ENCODE data around the gene PI4KA.
A peak's percentile ranks its signal among the peaks of the same experiment; 100 is the strongest.
"Not testable (repeated sequence)": the region's sequence is repeated elsewhere in the genome, so short reads cannot be mapped to it uniquely, and the experiment has no call there.

The PI4KA gene

GRCh38 chr22:20740222-20740951 lies 118.2 kb downstream of the PI4KA start:
- no peak for DNase-seq (ENCODE audit: low read depth)
- TF ChIP-seq MYC (IDR thresholded peaks at IDR 0.05; ENCODE audit: low read depth, low read length), result no peak
- TF ChIP-seq, protein P1, sequence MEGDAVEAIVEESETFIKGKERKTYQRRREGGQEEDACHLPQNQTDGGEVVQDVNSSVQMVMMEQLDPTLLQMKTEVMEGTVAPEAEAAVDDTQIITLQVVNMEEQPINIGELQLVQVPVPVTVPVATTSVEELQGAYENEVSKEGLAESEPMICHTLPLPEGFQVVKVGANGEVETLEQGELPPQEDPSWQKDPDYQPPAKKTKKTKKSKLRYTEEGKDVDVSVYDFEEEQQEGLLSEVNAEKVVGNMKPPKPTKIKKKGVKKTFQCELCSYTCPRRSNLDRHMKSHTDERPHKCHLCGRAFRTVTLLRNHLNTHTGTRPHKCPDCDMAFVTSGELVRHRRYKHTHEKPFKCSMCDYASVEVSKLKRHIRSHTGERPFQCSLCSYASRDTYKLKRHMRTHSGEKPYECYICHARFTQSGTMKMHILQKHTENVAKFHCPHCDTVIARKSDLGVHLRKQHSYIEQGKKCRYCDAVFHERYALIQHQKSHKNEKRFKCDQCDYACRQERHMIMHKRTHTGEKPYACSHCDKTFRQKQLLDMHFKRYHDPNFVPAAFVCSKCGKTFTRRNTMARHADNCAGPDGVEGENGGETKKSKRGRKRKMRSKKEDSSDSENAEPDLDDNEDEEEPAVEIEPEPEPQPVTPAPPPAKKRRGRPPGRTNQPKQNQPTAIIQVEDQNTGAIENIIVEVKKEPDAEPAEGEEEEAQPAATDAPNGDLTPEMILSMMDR (IDR thresholded peaks at IDR 0.05; ENCODE audit: low read depth, low read length), result no peak
- TF ChIP-seq, protein P2, sequence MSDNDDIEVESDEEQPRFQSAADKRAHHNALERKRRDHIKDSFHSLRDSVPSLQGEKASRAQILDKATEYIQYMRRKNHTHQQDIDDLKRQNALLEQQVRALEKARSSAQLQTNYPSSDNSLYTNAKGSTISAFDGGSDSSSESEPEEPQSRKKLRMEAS (IDR thresholded peaks at IDR 0.05; ENCODE audit: low read depth, low read length), result no peak
- no peak overlapping the region for H3K4me3 ChIP-seq (ENCODE audit: low read depth, low read length)

DNA sequence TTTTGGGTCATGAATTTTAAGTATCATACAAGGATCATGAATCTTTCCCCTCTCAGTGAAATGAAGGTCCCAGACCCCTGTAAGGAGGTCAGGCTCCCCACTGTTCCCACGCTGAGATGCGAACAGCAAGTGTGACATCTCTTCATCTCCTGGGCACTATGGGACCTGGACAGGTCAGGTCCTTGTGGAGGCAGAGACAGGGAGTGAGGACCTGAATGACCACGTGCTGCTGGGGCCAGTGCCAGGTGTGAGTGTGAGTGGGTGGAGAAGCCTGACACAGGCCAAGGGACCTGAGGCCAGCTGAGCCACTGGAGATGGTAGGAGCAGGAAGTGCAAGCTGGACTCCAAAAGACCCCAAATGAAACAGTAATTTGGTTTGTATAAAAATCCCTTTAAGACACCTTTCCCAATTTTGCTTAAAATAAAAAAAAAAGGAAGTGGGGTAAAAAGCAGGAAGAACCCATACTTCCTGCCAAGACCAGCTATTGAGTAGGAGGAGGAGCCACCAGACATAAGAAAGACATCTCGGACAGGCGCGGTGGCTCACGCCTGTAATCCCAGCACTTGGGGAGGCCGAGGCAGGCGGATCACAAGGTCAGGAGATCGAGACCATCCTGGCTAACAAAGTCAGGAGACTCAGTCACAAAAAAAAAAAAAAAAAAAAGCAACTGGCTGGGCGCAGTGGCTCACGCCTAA lies 120.1 kb downstream of the PI4KA start:
- no peak overlapping the region for H3K4me3 ChIP-seq (ENCODE audit: low read depth, low read length)
- peak; percentile 47 for DNase-seq (ENCODE audit: low read depth)
- TF ChIP-seq MYC (IDR thresholded peaks at IDR 0.05; ENCODE audit: low read depth, low read length) (no peak), POLR2A (IDR thresholded peaks at IDR 0.05; ENCODE audit: extremely low read depth, insufficient read length) (no peak)
- TF ChIP-seq, protein P2 (IDR thresholded peaks at IDR 0.05; ENCODE audit: low read depth, low read length), result no peak
- TF ChIP-seq, protein P1 (IDR thresholded peaks at IDR 0.05; ENCODE audit: low read depth, low read length), result no peak

DNA sequence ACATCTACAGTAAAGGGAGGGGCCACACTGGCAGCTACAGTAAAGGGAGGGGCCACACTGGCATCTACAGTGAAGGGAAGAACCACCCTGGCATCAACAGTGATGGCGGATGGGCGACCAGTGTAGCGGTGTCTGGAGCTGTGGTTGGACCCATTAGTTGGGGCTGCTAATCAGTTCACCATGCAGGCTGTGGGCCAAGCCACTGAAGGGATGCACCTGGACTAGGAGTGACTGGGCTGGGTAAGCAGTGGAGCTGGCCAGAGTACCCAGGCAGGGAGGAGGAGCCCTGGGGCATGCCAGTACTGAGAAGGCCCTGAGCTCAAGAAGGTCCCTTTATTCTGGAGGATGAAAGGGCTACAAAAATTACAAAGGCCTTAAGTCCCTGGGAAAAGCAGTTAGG lies 121.7 kb downstream of the PI4KA start:
- not testable (repeated sequence) for DNase-seq (ENCODE audit: low read depth); H3K4me3 ChIP-seq (ENCODE audit: low read depth, low read length)

- not testable (repeated sequence) for H3K4me3 ChIP-seq (ENCODE audit: low read depth, low read length); DNase-seq (ENCODE audit: low read depth)
Observed at GRCh38 chr22:20735356-20736162, 123.1 kb downstream of the PI4KA start.

DNA sequence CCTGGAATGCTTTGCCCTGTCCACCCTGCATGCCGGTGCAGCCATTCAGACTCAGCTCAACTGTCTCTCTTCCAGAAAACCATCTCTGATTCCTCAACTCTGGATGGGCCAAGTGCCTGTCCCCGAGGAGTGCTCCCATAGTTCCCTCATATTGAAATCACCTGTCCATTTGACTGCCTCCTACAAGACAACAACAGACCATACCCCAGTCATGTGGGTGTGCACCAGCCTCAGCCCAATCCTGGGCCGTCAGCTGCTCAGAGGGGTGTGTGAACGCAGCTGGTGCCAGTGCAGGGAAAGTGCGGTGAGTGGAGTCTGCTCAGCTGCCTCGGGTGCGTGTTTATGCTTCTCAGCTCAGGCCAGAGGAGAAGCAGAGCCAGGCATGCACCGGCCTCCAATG lies 126.2 kb downstream of the PI4KA start:
- not testable (repeated sequence) for H3K4me3 ChIP-seq (ENCODE audit: low read depth, low read length); DNase-seq (ENCODE audit: low read depth)

DNA sequence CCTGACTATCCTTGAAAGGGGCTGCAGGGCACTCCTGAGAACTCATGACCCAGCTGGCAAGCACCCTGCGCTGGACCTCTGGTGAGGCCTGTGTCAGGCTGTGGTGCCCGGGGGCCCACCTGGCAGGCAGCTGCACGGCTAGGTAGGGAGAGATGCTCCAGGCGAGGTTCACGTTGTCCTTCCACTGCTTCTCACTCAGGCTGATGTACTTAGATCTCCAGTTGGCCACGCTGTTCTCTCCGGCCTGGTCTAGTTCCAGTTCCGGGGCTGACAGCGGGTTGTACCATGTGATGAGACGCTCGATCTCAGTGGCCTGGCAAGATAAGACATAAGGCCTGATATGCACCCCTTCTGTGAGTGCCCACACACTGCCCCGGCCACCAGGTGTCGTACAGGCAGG lies 129.4 kb downstream of the PI4KA start:
- no peak for DNase-seq (ENCODE audit: low read depth)
- no peak overlapping the region for H3K4me3 ChIP-seq (ENCODE audit: low read depth, low read length)
- TF ChIP-seq POLR2A (IDR thresholded peaks at IDR 0.05; ENCODE audit: extremely low read depth, insufficient read length), result no peak
- TF ChIP-seq MYC (IDR thresholded peaks at IDR 0.05; ENCODE audit: low read depth, low read length), result no peak
- TF ChIP-seq, protein P1 (IDR thresholded peaks at IDR 0.05; ENCODE audit: low read depth, low read length), result no peak
- TF ChIP-seq, protein P2 (IDR thresholded peaks at IDR 0.05; ENCODE audit: low read depth, low read length), result no peak

GRCh38 chr22:20728523-20729190 lies 130.0 kb downstream of the PI4KA start:
- TF ChIP-seq, protein P2 (IDR thresholded peaks at IDR 0.05; ENCODE audit: low read depth, low read length), result no peak
- TF ChIP-seq, protein P1 (IDR thresholded peaks at IDR 0.05; ENCODE audit: low read depth, low read length), result no peak
- TF ChIP-seq MYC (IDR thresholded peaks at IDR 0.05; ENCODE audit: low read depth, low read length), result no peak
- no peak for TF ChIP-seq POLR2A (IDR thresholded peaks at IDR 0.05; ENCODE audit: extremely low read depth, insufficient read length)
- no peak overlapping the region for H3K4me3 ChIP-seq (ENCODE audit: low read depth, low read length)
- DNase-seq (ENCODE audit: low read depth), result no peak

All from NB4 (cell line).